Measurements from ENCODE around the gene PRKCH. TPM values are rescaled to one million over a fixed set of nuclear protein-coding genes. Genes with fewer than 3 reads are reported as not detected.

PRKCH gene
- total RNA-seq, 1 experiment from 2014 or later, result 18.3 TPM

- TF ChIP-seq CTCF (IDR thresholded peaks at IDR 0.05; ENCODE audit: insufficient read depth in 1 of 2, low read depth in 1 of 2, low read length in 1 of 2, severe bottlenecking in 1 of 2, unreplicated experiment in 1 of 2), result no peak
- Mint-ChIP-seq H3K4me3 (ENCODE audit: unreplicated experiment) (no peak overlapping the region), H3K27me3 (ENCODE audit: insufficient read depth, unreplicated experiment) (no peaks in the 10 kb centered on the region), H3K4me1 (ENCODE audit: low read depth, unreplicated experiment) (peaks cover 14% of the 10 kb centered on the region), H3K27ac (ENCODE audit: unreplicated experiment) (no peak overlapping the region), H3K36me3 (ENCODE audit: insufficient read depth, unreplicated experiment) (peaks cover 1% of the 10 kb centered on the region), H3K9me3 (ENCODE audit: unreplicated experiment) (no peaks in the 10 kb centered on the region)
- ChIA-PET POLR2A (no interaction called here), CTCF (interaction anchor here (0.5 kb wide), 1 partner anchor 76 kb away, joined by 3 read pairs; no protein-coding TSS in a partner anchor)
- Histone ChIP-seq H3K4me3 (ENCODE audit: low read depth, low read length) (no peak overlapping the region), H3K36me3 (ENCODE audit: control insufficient read depth, insufficient read depth, low read length) (no peaks in the 10 kb centered on the region), H3K4me1 (no peaks in the 10 kb centered on the region), H3K9me3 (no peaks in the 10 kb centered on the region), H3K27me3 (replicated peaks; ENCODE audit: control insufficient read depth, insufficient read depth, low read length) (no peaks in the 10 kb centered on the region)
- DNase-seq, result no peak
- intact Hi-C loops (cut with micrococcal nuclease; ENCODE audit: unreplicated experiment), result loop anchor here (5.0 kb wide), 2 partner anchors 219 to 359 kb away; partner anchors contain the start of gene HIF1A
- no TSS peak for BruUV-seq (replicated peaks)
Measured at GRCh38 chr14:61477712-61478462, 156.5 kb downstream of the PRKCH start.

GRCh38 chr14:61478971-61479473, 157.6 kb downstream of the PRKCH start:
- H3K27me3 Mint-ChIP-seq (ENCODE audit: insufficient read depth, unreplicated experiment), result no peaks in the 10 kb centered on the region
- ChIA-PET CTCF (no interaction called here), POLR2A (no interaction called here)
- no peaks in the 10 kb centered on the region for H3K36me3 Mint-ChIP-seq (ENCODE audit: insufficient read depth, unreplicated experiment)
- no peak overlapping the region for H3K4me3 Mint-ChIP-seq (ENCODE audit: unreplicated experiment)
- intact Hi-C loops (cut with micrococcal nuclease; ENCODE audit: unreplicated experiment), result loop anchor here (5.0 kb wide), 2 partner anchors 218 to 358 kb away; partner anchors contain the start of gene HIF1A
- DNase-seq, result no peak
- Histone ChIP-seq H3K27me3 (replicated peaks; ENCODE audit: control insufficient read depth, insufficient read depth, low read length) (no peaks in the 10 kb centered on the region), H3K4me1 (no peaks in the 10 kb centered on the region), H3K4me3 (ENCODE audit: low read depth, low read length) (no peak overlapping the region), H3K36me3 (ENCODE audit: control insufficient read depth, insufficient read depth, low read length) (no peaks in the 10 kb centered on the region), H3K9me3 (no peaks in the 10 kb centered on the region)
- H3K27ac Mint-ChIP-seq (ENCODE audit: unreplicated experiment), result peak overlapping the region; percentile 71
- peaks cover 20% of the 10 kb centered on the region for H3K4me1 Mint-ChIP-seq (ENCODE audit: low read depth, unreplicated experiment)
- BruUV-seq (replicated peaks), result no TSS peak
- TF ChIP-seq CTCF (IDR thresholded peaks at IDR 0.05; ENCODE audit: insufficient read depth in 1 of 2, low read depth in 1 of 2, low read length in 1 of 2, severe bottlenecking in 1 of 2, unreplicated experiment in 1 of 2), result no peak
- H3K9me3 Mint-ChIP-seq (ENCODE audit: unreplicated experiment), result no peaks in the 10 kb centered on the region

DNA sequence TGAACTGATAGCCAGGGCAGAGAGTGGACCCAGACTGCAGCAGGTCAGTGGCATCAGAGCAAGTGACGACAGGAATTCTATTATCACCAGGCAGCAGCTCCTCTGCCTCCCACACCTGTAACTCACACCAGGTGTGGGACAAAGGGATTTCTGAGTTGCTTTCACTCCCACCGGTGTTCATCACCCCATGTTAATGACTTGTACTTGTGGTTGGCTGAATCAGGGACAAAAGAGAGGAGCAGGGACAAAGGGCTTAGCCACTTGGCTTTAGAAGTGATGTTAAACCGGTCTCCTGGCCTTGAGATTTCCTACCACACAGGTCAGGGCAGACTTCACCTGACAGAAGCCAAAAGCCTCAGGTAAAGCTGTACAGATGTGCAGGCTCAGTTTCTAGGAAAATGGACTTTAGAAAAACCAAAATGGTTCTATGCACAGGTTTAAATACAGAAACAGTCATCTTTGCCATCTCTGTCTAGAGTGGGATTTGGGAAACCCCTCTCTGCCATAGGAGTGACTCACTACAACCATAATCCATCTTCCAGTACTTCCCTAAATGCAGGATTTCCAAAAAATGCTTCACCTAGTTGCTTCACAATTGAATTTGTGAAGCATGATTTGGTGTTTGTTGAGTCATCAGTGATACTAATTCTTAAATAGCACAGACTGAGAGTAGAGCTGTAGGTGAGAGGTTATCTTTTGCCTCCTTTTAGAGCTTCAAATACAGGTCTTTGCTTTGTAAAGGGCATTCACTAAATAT, 158.5 kb downstream of the PRKCH start:
- DNase-seq, result no peak
- POLR2A ChIA-PET, result interaction anchor here (0.5 kb wide), 1 partner anchor 9 kb away, joined by 3 read pairs; no protein-coding TSS in a partner anchor
- no peaks in the 10 kb centered on the region for H3K27me3 Mint-ChIP-seq (ENCODE audit: insufficient read depth, unreplicated experiment)
- Histone ChIP-seq H3K27me3 (replicated peaks; ENCODE audit: control insufficient read depth, insufficient read depth, low read length) (no peaks in the 10 kb centered on the region), H3K36me3 (ENCODE audit: control insufficient read depth, insufficient read depth, low read length) (no peaks in the 10 kb centered on the region), H3K4me1 (no peaks in the 10 kb centered on the region), H3K4me3 (ENCODE audit: low read depth, low read length) (no peak overlapping the region), H3K9me3 (no peaks in the 10 kb centered on the region)
- no peaks in the 10 kb centered on the region for H3K9me3 Mint-ChIP-seq (ENCODE audit: unreplicated experiment)
- no TSS peak for BruUV-seq (replicated peaks)
- intact Hi-C loops (cut with micrococcal nuclease; ENCODE audit: unreplicated experiment), result loop anchor here (5.0 kb wide), 2 partner anchors 217 to 357 kb away; partner anchors contain the start of gene HIF1A
- H3K27ac Mint-ChIP-seq (ENCODE audit: unreplicated experiment), result peak overlapping the region; percentile 71
- no peaks in the 10 kb centered on the region for H3K36me3 Mint-ChIP-seq (ENCODE audit: insufficient read depth, unreplicated experiment)
- TF ChIP-seq CTCF (IDR thresholded peaks at IDR 0.05; ENCODE audit: insufficient read depth in 1 of 2, low read depth in 1 of 2, low read length in 1 of 2, severe bottlenecking in 1 of 2, unreplicated experiment in 1 of 2), result no peak
- H3K4me3 Mint-ChIP-seq (ENCODE audit: unreplicated experiment), result no peak overlapping the region
- CTCF ChIA-PET, result no interaction called here
- H3K4me1 Mint-ChIP-seq (ENCODE audit: low read depth, unreplicated experiment), result peaks cover 20% of the 10 kb centered on the region
